NAMALWA (cell line): Measurements from ENCODE around the gene KLLN.
A peak's percentile ranks its signal among the peaks of the same experiment; 100 is the strongest.
"Not testable (repeated sequence)": the region's sequence is repeated elsewhere in the genome, so short reads cannot be mapped to it uniquely, and the experiment has no call there.

Experiments used
- DNase-seq: peaks from one replicate; pipeline ENCODE4 v3.0.0-alpha.2; 2015; ENCODE audit warnings: low spot score

KLLN gene

GRCh38 chr10:87866412-87866974 is 3.2 kb upstream of the KLLN start:
- DNase-seq = no peak

- DNase-seq = peak; percentile 45
Measured at GRCh38 chr10:87865241-87865881, 2.0 kb upstream of the KLLN start.

- DNase-seq = peak; percentile 61
Measured at GRCh38 chr10:87864496-87865059, 1.2 kb upstream of the KLLN start.

GRCh38 chr10:87863951-87864495 is 690 bp upstream of the KLLN start:
- DNase-seq = not testable (repeated sequence)

- no peak for DNase-seq
Measured at GRCh38 chr10:87862679-87863052, 667 bp downstream of the KLLN start.

GRCh38 chr10:87861953-87862678 is 1.2 kb downstream of the KLLN start:
- DNase-seq = peak; percentile 96

GRCh38 chr10:87861566-87861952 is 1.8 kb downstream of the KLLN start:
- DNase-seq = peak; percentile 70

- DNase-seq = peak; percentile 56
Measured at GRCh38 chr10:87860816-87861403, 2.4 kb downstream of the KLLN start.

- peak; percentile 86 for DNase-seq
Measured at GRCh38 chr10:87860156-87860795, 3.1 kb downstream of the KLLN start.

GRCh38 chr10:87855665-87856064 is 7.7 kb downstream of the KLLN start:
- DNase-seq = not testable (repeated sequence)

- not testable (repeated sequence) for DNase-seq
Measured at GRCh38 chr10:87855247-87855646, 8.1 kb downstream of the KLLN start.

- DNase-seq = no peak
Measured at GRCh38 chr10:87852089-87852488, 11.2 kb downstream of the KLLN start.

GRCh38 chr10:87850742-87851205 is 12.6 kb downstream of the KLLN start:
- DNase-seq = peak; percentile 78

- DNase-seq = no peak
Measured at GRCh38 chr10:87849001-87849400, 14.3 kb downstream of the KLLN start.

GRCh38 chr10:87847550-87847949 is 15.8 kb downstream of the KLLN start:
- DNase-seq = no peak

- DNase-seq = not testable (repeated sequence)
Measured at GRCh38 chr10:87846711-87847110, 16.6 kb downstream of the KLLN start.

GRCh38 chr10:87846023-87846422 is 17.3 kb downstream of the KLLN start:
- no peak for DNase-seq

GRCh38 chr10:87845624-87845998 is 17.7 kb downstream of the KLLN start:
- DNase-seq = no peak

- DNase-seq = no peak
Measured at GRCh38 chr10:87844837-87845623, 18.3 kb downstream of the KLLN start.

GRCh38 chr10:87843714-87844113 is 19.6 kb downstream of the KLLN start:
- DNase-seq = no peak
